Measurements from ENCODE around the gene PDX1.
A peak's percentile ranks its signal among the peaks of the same experiment; 100 is the strongest.

Gene PDX1

DNA sequence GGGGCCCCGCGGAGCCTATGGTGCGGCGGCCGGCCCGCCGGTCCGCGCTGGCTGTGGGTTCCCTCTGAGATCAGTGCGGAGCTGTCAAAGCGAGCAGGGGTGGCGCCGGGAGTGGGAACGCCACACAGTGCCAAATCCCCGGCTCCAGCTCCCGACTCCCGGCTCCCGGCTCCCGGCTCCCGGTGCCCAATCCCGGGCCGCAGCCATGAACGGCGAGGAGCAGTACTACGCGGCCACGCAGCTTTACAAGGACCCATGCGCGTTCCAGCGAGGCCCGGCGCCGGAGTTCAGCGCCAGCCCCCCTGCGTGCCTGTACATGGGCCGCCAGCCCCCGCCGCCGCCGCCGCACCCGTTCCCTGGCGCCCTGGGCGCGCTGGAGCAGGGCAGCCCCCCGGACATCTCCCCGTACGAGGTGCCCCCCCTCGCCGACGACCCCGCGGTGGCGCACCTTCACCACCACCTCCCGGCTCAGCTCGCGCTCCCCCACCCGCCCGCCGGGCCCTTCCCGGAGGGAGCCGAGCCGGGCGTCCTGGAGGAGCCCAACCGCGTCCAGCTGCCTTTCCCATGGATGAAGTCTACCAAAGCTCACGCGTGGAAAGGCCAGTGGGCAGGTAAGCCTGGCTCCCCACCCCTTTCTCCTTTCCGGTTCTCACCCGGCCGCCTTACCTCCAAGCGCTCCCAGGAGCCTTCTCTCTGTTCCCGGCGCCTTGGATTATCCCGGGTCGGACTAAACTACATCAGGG, at the start of gene PDX1:
Gene PDX1 (plus strand): TSS at position 67 of the 743 bp plus-strand sequence. CDS start 139 bp downstream, at position 206.
- no peak for DNase-seq (ENCODE audit: low read depth)
- H3K4me3 ChIP-seq (ENCODE audit: low read depth, low read length) = peak within 1 kb of the TSS; percentile 33

DNA sequence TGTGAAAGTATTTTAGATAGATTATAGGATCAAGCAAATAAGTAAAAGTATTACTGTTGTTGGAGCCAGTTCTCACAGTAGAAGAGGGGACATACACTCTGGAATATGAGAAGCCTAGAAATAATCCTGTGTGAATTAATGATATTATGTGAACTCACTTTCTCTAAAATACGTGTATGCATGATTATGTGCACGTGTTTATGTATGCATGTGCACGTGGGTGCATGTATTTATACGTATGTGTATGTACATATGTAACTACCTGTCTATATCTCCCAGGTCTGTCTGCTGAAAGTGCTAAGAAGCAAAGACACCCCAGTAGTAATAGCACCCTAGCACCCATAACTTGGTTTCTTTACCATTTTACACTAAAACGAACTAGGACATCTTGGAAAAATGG, 41.5 kb upstream of the PDX1 start:
- TF ChIP-seq, protein P1, sequence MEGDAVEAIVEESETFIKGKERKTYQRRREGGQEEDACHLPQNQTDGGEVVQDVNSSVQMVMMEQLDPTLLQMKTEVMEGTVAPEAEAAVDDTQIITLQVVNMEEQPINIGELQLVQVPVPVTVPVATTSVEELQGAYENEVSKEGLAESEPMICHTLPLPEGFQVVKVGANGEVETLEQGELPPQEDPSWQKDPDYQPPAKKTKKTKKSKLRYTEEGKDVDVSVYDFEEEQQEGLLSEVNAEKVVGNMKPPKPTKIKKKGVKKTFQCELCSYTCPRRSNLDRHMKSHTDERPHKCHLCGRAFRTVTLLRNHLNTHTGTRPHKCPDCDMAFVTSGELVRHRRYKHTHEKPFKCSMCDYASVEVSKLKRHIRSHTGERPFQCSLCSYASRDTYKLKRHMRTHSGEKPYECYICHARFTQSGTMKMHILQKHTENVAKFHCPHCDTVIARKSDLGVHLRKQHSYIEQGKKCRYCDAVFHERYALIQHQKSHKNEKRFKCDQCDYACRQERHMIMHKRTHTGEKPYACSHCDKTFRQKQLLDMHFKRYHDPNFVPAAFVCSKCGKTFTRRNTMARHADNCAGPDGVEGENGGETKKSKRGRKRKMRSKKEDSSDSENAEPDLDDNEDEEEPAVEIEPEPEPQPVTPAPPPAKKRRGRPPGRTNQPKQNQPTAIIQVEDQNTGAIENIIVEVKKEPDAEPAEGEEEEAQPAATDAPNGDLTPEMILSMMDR (IDR thresholded peaks at IDR 0.05; ENCODE audit: insufficient read depth, low read depth, low read length, missing control alignments) = no peak
- DNase-seq (ENCODE audit: low read depth) = no peak
- H3K4me3 ChIP-seq (ENCODE audit: low read depth, low read length) = no peak overlapping the region

More for the DNA sequence above, at the start of gene PDX1:
- TF ChIP-seq, protein P1 (IDR thresholded peaks at IDR 0.05; ENCODE audit: insufficient read depth, low read depth, low read length, missing control alignments) = no peak

DNA sequence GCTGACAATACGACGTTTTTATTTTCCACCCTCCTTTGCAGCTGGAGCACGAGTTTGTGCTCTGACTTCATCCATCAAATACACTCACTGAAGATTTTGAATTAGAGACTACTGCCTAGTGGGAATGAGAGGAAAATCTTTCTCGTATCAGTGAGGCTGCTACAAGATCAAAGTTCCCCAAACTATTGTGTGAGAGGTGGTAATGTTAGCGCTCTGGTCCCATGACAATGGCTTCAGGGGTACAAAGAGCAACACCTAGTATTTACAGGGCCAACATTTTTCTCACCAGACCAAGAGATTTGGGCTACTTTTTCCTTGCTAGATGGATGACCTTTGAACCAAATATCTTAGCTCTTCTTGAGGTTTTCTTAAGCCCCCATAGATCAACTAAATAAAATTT, 30.3 kb upstream of the PDX1 start:
- TF ChIP-seq, protein P1 (IDR thresholded peaks at IDR 0.05; ENCODE audit: insufficient read depth, low read depth, low read length, missing control alignments) = no peak
- DNase-seq (ENCODE audit: low read depth) = no peak
- H3K4me3 ChIP-seq (ENCODE audit: low read depth, low read length) = no peak overlapping the region

DNA sequence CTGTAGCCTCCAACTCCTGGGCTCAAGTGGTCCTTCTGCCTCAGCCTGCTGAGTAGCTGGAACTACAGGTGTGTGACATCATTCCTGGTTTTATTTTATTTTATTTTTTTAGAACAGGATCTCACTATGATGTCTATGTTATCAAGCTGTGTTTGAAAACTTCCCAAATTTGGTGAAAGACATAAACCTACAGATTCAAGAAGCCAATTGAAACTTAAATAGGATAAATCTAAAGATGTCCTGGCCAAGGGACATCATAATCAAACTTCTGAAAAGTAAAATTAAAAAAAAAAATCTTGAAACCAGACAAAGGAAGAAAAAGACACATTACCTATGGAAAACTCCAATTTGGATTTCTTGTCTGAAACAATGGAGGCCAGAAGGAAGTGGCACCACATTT, 23.1 kb upstream of the PDX1 start:
- TF ChIP-seq, protein P1 (IDR thresholded peaks at IDR 0.05; ENCODE audit: insufficient read depth, low read depth, low read length, missing control alignments) = no peak
- H3K4me3 ChIP-seq (ENCODE audit: low read depth, low read length) = no peak overlapping the region
- no peak for DNase-seq (ENCODE audit: low read depth)

DNA sequence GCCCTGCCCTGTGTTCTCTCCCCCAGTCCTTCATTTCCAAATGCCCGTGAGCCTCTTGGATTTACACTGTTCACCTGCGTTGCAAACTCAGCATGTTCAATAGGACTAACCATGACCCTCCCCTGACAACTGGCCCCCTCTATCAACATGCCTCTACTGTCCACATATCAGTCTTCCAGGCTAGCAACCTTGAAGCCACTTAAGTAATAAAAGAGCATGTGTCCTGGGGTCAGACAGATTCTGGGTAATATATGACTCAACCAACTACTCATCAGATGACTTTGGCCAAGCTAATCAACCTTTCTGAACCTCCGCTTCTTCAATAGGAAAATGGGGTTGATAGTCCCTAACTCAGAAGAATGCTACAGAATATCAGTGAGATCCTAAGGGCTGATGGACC, 15.1 kb upstream of the PDX1 start:
- H3K4me3 ChIP-seq (ENCODE audit: low read depth, low read length) = no peak overlapping the region

DNA sequence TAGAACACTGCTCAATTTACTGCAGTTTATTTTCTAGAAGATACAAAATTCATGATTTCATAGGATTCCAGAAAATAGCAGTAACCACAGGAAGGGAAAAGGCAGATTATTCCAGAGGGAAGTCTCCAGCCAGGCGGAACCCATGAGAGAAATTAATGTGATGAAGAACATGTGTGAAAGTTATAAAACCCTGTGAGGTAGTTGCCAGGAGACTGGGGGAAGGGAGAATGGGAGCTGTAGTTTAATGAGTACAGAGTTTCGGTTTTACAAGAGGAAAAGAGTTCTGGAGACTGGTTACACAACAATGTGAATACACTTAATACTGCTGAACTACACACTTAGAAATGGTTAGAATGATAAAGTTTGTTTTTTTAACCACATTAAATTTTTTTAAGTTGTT, 14.2 kb upstream of the PDX1 start:
- no peak overlapping the region for H3K4me3 ChIP-seq (ENCODE audit: low read depth, low read length)
- TF ChIP-seq, protein P1 (IDR thresholded peaks at IDR 0.05; ENCODE audit: insufficient read depth, low read depth, low read length, missing control alignments) = no peak
- DNase-seq (ENCODE audit: low read depth) = no peak

More for the DNA sequence above, 15.1 kb upstream of the PDX1 start:
- TF ChIP-seq, protein P1 (IDR thresholded peaks at IDR 0.05; ENCODE audit: insufficient read depth, low read depth, low read length, missing control alignments) = no peak
- DNase-seq (ENCODE audit: low read depth) = no peak

Measured in GM12865 (cell line).